K562 (cell line): ENCODE results near the gene MAGI3. TPM values are rescaled to one million over a fixed set of nuclear protein-coding genes. Genes with fewer than 3 reads are reported as not detected.

Source experiments
- C11orf30 ChIP-seq: fragments of 450-650 bp; IDR thresholded peaks from 2 replicates; pipeline ENCODE4 v1.6.1; 2016; ENCODE audit warnings: low read depth, mild to moderate bottlenecking
- MAFF ChIP-seq: IDR thresholded peaks from 2 replicates; pipeline ENCODE4 v1.6.1; 2012; ENCODE audit warnings: low read length, improper control_type of control experiment
- MAFG ChIP-seq: fragments of 450-650 bp; conservative IDR thresholded peaks from 2 replicates; pipeline ENCODE4 v1.6.1; 2016; ENCODE audit warnings: missing genetic modification characterization, missing compliant biosample characterization
- NCOA6 ChIP-seq: fragments of 450-650 bp; IDR thresholded peaks from 2 replicates; pipeline ENCODE4 v1.6.1; 2017; ENCODE audit warnings: mild to moderate bottlenecking
- NFE2 ChIP-seq: IDR thresholded peaks from 2 replicates; pipeline ENCODE4 v1.6.1; 2014; ENCODE audit warnings: antibody characterized with exemption, low read depth
- POLR3A ChIP-seq: IDR thresholded peaks from 2 replicates; pipeline ENCODE4 v1.6.1; 2011; ENCODE audit warnings: borderline replicate concordance, mild to moderate bottlenecking, moderate library complexity; ENCODE audit not compliant: insufficient read length, insufficient read depth; ENCODE audit errors: extremely low read depth
- TRIM24 ChIP-seq, 2 experiments: fragments of 450-650 bp; IDR thresholded peaks; 2 replicates each; pipeline ENCODE4 v1.6.1; 2016
- TRIM28 ChIP-seq: fragments of 450-650 bp; IDR thresholded peaks from 2 replicates; pipeline ENCODE4 v1.6.1; 2017
- TSC22D4 ChIP-seq: fragments of 450-650 bp; IDR thresholded peaks from 2 replicates; pipeline ENCODE4 v1.6.1; 2016; ENCODE audit warnings: missing genetic modification characterization, missing biosample characterization, control low read depth
- ZNF134 ChIP-seq: fragments of 250-450 bp; sonication (Bioruptor Pico); conservative IDR thresholded peaks from 2 replicates; pipeline ENCODE4 v1.4.0; 2020
- ZNF280A ChIP-seq: fragments of 450-650 bp; IDR thresholded peaks from 2 replicates; pipeline ENCODE4 v1.6.1; 2018; ENCODE audit warnings: mild to moderate bottlenecking, low read depth; ENCODE audit not compliant: partially characterized antibody
- polyA plus RNA-seq, 8 experiments: library from polyadenylated mRNA; depleted of rRNA in 4 of 8; stranded (reverse) in 5 of 8; unstranded in 3 of 8; fragments of >200 nt; fragmentation: Nextera tagmentation in 2 of 8; fragmentation: Illumina TruSeq in 1 of 8; extraction: Ambion mirVana in 2 of 8; extraction: Trizol in 1 of 8; gene quantifications; 2 replicates each; pipeline versions ENCODE4 v1.2.1 to v1.2.3, GENCODE V29; 2011 to 2014; ENCODE audit warnings: inconsistent platforms in 1 of 8, missing spikeins in 1 of 8
- total RNA-seq, 7 experiments: library from RNA; depleted of rRNA in 6 of 7; stranded (reverse); fragments of >200 nt in 6 of 7; fragmentation: Illumina TruSeq in 2 of 7; extraction: Trizol in 2 of 7; gene quantifications; 2 replicates each; pipeline versions ENCODE4 v1.2.1 to v1.2.3, GENCODE V29; 2011 to 2021; ENCODE audit warnings: low replicate concordance in 1 of 7
- TF ChIP-seq, protein P1 (sequence below): fragments of 450-650 bp; IDR thresholded peaks from 2 replicates; pipeline ENCODE4 v1.6.1; 2016; ENCODE audit warnings: missing biosample characterization, missing genetic modification characterization

MAGI3 gene
- total and polyA plus RNA-seq, 9 of the 15 experiments (the other 6 are each of a cell fraction or from before 2014, with no cell fraction given): 1.0 to 8.6 (median 5.5) TPM

DNA sequence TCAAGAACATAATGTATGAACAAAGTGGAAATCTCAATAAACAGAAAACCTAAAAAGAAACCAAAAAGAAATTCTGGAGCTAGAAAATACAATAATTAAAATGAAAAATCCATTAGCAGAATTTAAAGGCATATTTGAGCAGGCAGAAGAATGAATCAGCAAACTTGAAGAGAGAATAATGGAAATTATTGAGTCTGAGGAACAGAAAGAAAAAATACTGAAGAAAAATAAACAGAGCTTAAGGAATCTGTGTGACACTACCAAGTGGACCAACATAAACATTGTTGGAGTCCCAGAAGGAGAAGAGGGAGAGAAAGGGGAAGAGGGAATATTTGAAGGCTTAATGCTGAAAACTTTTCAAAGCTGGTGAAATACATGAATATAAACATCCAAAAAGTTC, 54.5 kb downstream of the MAGI3 start (continued):
- peak; percentile 45 for TF ChIP-seq MAFG (tag)
- TF ChIP-seq ZNF134 (CRISPR knock-in tag): no peak
- peak; percentile 79 for TF ChIP-seq ZNF280A
- no peak for TF ChIP-seq POLR3A
- TF ChIP-seq NCOA6: no peak
- peak; percentile 81; the same call in 1 of the 2 replicates for TF ChIP-seq TRIM28
- peak; percentile 10 to 48; a peak in 1 of 4 replicates for TF ChIP-seq TRIM24 (IDR thresholded peaks at IDR 0.05)
- 0 out of 2 replicates have a peak, but pooled peaks have one; percentile 37 for TF ChIP-seq C11orf30
- TF ChIP-seq TSC22D4 (tag): no peak
- TF ChIP-seq MAFF: peak; percentile 22; the same call in 1 of the 2 replicates
- peak; percentile 61 for TF ChIP-seq NFE2
- TF ChIP-seq, protein P1, sequence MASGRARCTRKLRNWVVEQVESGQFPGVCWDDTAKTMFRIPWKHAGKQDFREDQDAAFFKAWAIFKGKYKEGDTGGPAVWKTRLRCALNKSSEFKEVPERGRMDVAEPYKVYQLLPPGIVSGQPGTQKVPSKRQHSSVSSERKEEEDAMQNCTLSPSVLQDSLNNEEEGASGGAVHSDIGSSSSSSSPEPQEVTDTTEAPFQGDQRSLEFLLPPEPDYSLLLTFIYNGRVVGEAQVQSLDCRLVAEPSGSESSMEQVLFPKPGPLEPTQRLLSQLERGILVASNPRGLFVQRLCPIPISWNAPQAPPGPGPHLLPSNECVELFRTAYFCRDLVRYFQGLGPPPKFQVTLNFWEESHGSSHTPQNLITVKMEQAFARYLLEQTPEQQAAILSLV (tag): 0 out of 2 replicates have a peak, but pooled peaks have one; percentile 15
